ENCODE measurements around the gene TUBA4B. TPM values are rescaled to one million over a fixed set of nuclear protein-coding genes. Genes with fewer than 3 reads are reported as not detected.
"Not testable (repeated sequence)": the region's sequence is repeated elsewhere in the genome, so short reads cannot be mapped to it uniquely, and the experiment has no call there.

The TUBA4B gene
- total and polyA plus RNA-seq, 12 donors = not detected

DNA sequence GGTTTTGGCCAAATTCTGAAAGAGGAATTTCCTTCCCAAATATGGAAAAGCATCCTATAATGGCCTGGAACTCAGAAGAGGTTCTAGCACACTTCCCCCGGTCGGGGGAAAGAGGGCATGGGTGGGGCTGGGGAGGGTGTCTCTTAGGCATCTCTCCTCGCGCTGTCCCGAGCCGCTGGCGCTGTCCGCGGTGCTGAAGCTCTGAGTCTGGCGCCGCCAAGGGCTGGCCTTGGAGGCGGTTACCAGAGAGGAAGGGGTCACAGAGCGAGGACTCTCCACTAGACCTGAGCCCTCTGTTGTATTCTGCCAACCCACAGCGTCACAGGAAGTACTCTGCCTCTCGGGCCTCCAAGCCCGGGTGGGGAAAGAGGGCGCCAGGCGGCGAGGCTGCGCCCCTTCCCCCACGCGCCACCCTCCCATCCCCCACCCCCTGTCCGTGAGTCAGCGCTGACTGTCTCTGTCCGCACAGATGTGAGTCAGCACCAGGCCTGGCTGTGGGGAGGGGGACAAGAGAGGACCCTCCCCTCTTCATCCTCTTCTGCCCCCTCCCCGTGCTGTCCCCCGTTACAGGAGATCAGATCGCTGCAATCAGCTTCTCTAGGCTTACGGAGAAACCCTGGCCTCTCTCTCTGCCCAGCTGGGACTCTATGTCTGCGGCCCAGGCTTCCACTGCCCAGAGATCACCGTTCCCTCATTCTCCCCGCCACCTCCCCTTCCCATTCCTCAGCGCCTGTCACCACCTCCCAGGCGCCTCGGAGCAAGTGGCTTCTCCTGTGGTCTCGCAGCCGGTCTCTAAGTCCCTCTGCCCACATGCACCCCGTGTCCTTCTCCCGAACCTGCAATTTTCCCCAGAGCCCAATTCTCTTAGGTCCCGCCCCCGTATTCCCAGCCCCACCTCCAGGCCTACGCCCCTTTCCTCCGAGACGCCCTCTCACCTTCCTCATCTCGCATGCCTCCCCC is 55.4 kb downstream of the TUBA4B start:
- ATAC-seq = peak; percentile 70 to 85 (median 81)
- WGBS, 2 donors = 2 to 3% methylated on average over 43 to 45 of the region's 45 CpGs
- no peaks in the 10 kb centered on the region for H3K9me3 ChIP-seq
- peaks cover 5 to 77% (median 67%) of the 10 kb centered on the region in 7 donors for H3K27me3 ChIP-seq
- peaks cover 0 to 5% (median 0%) of the 10 kb centered on the region in 9 donors for H3K4me1 ChIP-seq
- no peaks in the 10 kb centered on the region for H3K36me3 ChIP-seq
- TF ChIP-seq, protein P1, sequence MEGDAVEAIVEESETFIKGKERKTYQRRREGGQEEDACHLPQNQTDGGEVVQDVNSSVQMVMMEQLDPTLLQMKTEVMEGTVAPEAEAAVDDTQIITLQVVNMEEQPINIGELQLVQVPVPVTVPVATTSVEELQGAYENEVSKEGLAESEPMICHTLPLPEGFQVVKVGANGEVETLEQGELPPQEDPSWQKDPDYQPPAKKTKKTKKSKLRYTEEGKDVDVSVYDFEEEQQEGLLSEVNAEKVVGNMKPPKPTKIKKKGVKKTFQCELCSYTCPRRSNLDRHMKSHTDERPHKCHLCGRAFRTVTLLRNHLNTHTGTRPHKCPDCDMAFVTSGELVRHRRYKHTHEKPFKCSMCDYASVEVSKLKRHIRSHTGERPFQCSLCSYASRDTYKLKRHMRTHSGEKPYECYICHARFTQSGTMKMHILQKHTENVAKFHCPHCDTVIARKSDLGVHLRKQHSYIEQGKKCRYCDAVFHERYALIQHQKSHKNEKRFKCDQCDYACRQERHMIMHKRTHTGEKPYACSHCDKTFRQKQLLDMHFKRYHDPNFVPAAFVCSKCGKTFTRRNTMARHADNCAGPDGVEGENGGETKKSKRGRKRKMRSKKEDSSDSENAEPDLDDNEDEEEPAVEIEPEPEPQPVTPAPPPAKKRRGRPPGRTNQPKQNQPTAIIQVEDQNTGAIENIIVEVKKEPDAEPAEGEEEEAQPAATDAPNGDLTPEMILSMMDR (IDR thresholded peaks at IDR 0.05) = no peak
- H3K4me3 ChIP-seq = peak overlapping the region in 2 of 10 donors; percentile 19 to 23
- no peak overlapping the region for H3K27ac ChIP-seq
- peak; percentile 57 to 72 for DNase-seq
- intact Hi-C loops (cut with DNase I) = loop anchor here in 1 of 10 donors (10.0 kb wide), 1 partner anchor 254 kb away; no protein-coding TSS in a partner anchor

DNA sequence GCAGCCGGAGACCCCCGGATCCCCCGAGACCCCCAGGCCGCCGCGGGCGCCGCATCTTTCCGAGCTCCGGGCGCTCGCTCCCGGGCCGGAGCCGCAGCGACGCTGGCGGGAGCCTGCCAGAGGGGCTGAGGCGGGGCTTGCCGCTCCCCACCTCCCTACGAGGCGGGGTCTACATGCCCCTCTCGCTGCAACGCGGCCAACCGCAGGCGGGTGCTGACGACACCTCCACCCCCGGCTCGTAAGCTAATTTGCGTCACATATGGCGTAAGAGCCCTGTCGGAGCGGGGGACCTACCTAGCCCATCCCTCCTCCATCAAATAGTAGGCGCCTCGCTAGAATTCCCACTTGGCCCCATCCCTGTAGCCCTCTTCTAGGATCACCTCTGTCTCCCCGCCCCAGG is 56.2 kb downstream of the TUBA4B start, which contains the start of gene PTPRN:
PTPRN (minus strand) TSS at position 124 of the 400 bp plus-strand sequence; CDS start at position 55, 69 bp downstream.
- Histone ChIP-seq H3K9me3 (no peaks in the 10 kb centered on the region), H3K27ac (no peak within 1 kb of the TSS), H3K27me3 (peaks cover 5 to 73% (median 63%) of the 10 kb centered on the region in 7 donors), H3K36me3 (no peaks in the 10 kb centered on the region), H3K4me3 (peak within 1 kb of the TSS in 2 of 10 donors; percentile 19 to 23), H3K4me1 (peaks cover 0 to 5% (median 0%) of the 10 kb centered on the region in 9 donors)
- TF ChIP-seq, protein P1 (IDR thresholded peaks at IDR 0.05) = no peak
- intact Hi-C loops (cut with DNase I) = loop anchor here in 1 of 10 donors (10.0 kb wide), 1 partner anchor 254 kb away; no protein-coding TSS in a partner anchor
- WGBS, 2 donors = 2 to 5% methylated on average over 25 to 37 of the region's 37 CpGs
- DNase-seq (no peak), ATAC-seq (no peak)

DNA sequence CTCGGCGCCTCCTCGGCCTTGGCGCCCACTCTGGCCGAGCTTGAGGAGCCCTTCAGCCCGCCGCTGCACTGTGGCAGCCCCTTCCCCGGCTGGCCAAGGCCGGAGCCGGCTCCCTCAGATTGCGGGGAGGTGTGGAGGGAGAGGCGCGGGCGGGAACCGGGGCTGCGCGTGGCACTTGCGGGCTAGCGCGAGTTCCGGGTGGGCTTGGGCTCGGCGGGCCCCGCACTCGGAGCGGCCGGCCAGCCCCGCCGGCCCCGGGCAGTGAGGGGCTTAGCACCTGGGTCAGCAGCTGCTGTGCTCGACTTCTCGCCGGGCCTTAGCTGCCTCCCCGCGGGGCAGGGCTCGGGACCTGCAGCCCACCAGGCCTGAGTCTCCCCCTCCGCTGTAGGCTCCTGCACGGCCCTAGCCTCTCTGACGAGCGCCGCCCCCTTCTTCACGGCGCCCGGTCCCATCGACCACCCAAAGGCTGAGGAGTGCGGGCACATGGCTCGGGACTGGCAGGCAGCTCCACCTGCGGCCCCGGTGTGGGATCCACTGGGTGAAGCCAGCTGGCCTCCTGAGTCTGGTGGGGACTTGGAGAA is 59.7 kb downstream of the TUBA4B start:
- 88 to 93% methylated on average over 47 to 49 of the region's 49 CpGs for WGBS, 2 donors
- ATAC-seq; DNase-seq; H3K4me1 ChIP-seq; H3K27ac ChIP-seq; H3K9me3 ChIP-seq; intact Hi-C loops (cut with DNase I); H3K4me3 ChIP-seq; H3K36me3 ChIP-seq: not testable (repeated sequence)
- H3K27me3 ChIP-seq = peaks cover 5 to 50% (median 42%) of the 10 kb centered on the region in 7 donors

DNA sequence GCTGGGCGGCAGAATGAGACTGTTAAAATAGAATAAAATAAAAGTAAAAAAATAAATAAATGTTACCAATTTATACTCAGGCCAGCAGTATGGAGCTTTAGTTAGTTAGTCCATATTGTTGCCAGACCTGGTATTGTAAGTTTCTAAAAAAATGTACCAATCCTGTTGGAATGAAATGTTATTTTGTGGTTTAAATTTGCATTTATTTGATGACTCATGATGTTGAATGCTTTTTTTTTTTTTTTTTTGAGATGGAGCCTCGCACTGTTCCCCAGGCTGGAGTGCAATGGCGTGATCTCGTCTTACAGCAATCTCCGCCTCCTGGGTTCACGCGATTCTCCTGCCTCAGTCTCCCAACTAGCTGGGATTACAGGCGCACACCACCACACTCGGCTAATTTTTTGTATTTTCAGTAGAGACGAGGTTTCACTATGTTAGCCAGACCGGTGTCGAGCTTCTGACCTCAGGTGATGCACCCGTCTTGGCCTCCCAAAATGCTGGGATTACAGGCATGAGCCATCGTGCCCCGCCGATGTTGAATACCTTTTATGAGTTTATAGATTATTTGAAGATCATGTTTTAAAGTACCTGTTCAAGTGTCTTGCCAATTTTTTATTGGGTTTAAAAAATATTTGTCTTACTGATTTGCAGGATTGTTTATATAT is 61.9 kb downstream of the TUBA4B start:
- intact Hi-C loops (cut with DNase I) = no loop called here
- Histone ChIP-seq H3K4me1 (no peaks in the 10 kb centered on the region), H3K4me3 (no peak overlapping the region), H3K27ac (no peak overlapping the region), H3K36me3 (no peaks in the 10 kb centered on the region), H3K9me3 (no peaks in the 10 kb centered on the region), H3K27me3 (peaks cover 0 to 41% (median 28%) of the 10 kb centered on the region in 7 donors)
- ATAC-seq (no peak), DNase-seq (no peak)
- 92% methylated on average over 16 of the region's 16 CpGs for WGBS, 2 donors
- TF ChIP-seq, protein P1 (IDR thresholded peaks at IDR 0.05) = no peak

Small RNAs within 50 kb of the gene (microRNA-seq; reads per million reads assigned to microRNA genes)
- 0 reads per million in 2 donors for gene MIR153-1

Other genes starting within 250 kb of the TUBA4B start
- not detected for gene CFAP65, start 211.7 kb upstream of the TUBA4B start, total RNA-seq
- not detected for gene CFAP65, start 211.7 kb upstream of the TUBA4B start, polyA plus RNA-seq
- gene IHH, start 192.3 kb upstream of the TUBA4B start, total RNA-seq = under 1 TPM in 1 of 10 donors, not detected in 9; 0.16 TPM
- gene IHH, start 192.3 kb upstream of the TUBA4B start, polyA plus RNA-seq = under 1 TPM in 1 of 2 donors, not detected in 1; 0.03 TPM
- 10 to 100 TPM in 1 of 10 donors, 1 to 10 TPM in 9; 4.7 to 12.0 (median 7.1) TPM for gene NHEJ1, start 92.4 kb upstream of the TUBA4B start, total RNA-seq
- 1 to 10 TPM; 3.8 to 9.6 TPM for gene NHEJ1, start 92.4 kb upstream of the TUBA4B start, polyA plus RNA-seq
- gene SLC23A3, start 83.2 kb upstream of the TUBA4B start, total RNA-seq = 1 to 10 TPM in 2 of 10 donors, under 1 TPM in 8; 0.30 to 2.1 (median 0.47) TPM
- 1 to 10 TPM in 1 of 2 donors, under 1 TPM in 1; 0.28 to 1.8 TPM for gene SLC23A3, start 83.2 kb upstream of the TUBA4B start, polyA plus RNA-seq
- 10 to 100 TPM; 52.5 to 80.6 (median 63.6) TPM for gene CNPPD1, start 76.3 kb upstream of the TUBA4B start, total RNA-seq
- gene CNPPD1, start 76.3 kb upstream of the TUBA4B start, polyA plus RNA-seq = 10 to 100 TPM; 35.5 to 84.7 TPM
- 10 to 100 TPM; 24.1 to 47.3 (median 30.6) TPM for gene RETREG2, start 75.0 kb upstream of the TUBA4B start, total RNA-seq
- gene RETREG2, start 75.0 kb upstream of the TUBA4B start, polyA plus RNA-seq = 10 to 100 TPM; 11.3 to 39.0 TPM
- 10 to 100 TPM; 11.5 to 19.2 (median 16.4) TPM for gene ZFAND2B, start 46.5 kb upstream of the TUBA4B start, total RNA-seq
- 10 to 100 TPM; 22.1 to 40.8 TPM for gene ZFAND2B, start 46.5 kb upstream of the TUBA4B start, polyA plus RNA-seq
- 10 to 100 TPM in 9 of 10 donors, 1 to 10 TPM in 1; 9.8 to 31.0 (median 14.8) TPM for gene ABCB6, start 34.3 kb upstream of the TUBA4B start, total RNA-seq
- 10 to 100 TPM; 31.0 to 34.0 TPM for gene ABCB6, start 34.3 kb upstream of the TUBA4B start, polyA plus RNA-seq
- gene ATG9A, start 23.6 kb upstream of the TUBA4B start, total RNA-seq = 100 to 1,000 TPM in 1 of 10 donors, 10 to 100 TPM in 9; 64.5 to 103 (median 76.4) TPM
- gene ATG9A, start 23.6 kb upstream of the TUBA4B start, polyA plus RNA-seq = 10 to 100 TPM; 14.1 to 79.4 TPM
- gene ANKZF1, start 23.4 kb upstream of the TUBA4B start, total RNA-seq = 10 to 100 TPM; 16.4 to 36.8 (median 25.5) TPM
- 10 to 100 TPM; 12.7 to 44.7 TPM for gene ANKZF1, start 23.4 kb upstream of the TUBA4B start, polyA plus RNA-seq
- 1 to 10 TPM; 1.6 to 5.2 (median 2.6) TPM for gene GLB1L, start 7.8 kb upstream of the TUBA4B start, total RNA-seq
- gene GLB1L, start 7.8 kb upstream of the TUBA4B start, polyA plus RNA-seq = 1 to 10 TPM; 1.5 to 2.1 TPM
- 10 to 100 TPM; 14.6 to 23.1 (median 19.7) TPM for gene STK16, start 7.8 kb upstream of the TUBA4B start, total RNA-seq
- 10 to 100 TPM; 12.9 to 26.7 TPM for gene STK16, start 7.8 kb upstream of the TUBA4B start, polyA plus RNA-seq
- 100 to 1,000 TPM in 7 of 10 donors, 10 to 100 TPM in 3; 76.0 to 245 (median 145) TPM for gene TUBA4A, start 675 bp downstream of the TUBA4B start, total RNA-seq
- gene TUBA4A, start 675 bp downstream of the TUBA4B start, polyA plus RNA-seq = 100 to 1,000 TPM in 1 of 2 donors, 10 to 100 TPM in 1; 61.0 to 341 TPM
- gene DNAJB2, start 26.1 kb downstream of the TUBA4B start, total RNA-seq = 10 to 100 TPM; 55.6 to 87.6 (median 83.1) TPM
- 100 to 1,000 TPM in 1 of 2 donors, 10 to 100 TPM in 1; 76.9 to 148 TPM for gene DNAJB2, start 26.1 kb downstream of the TUBA4B start, polyA plus RNA-seq
- under 1 TPM in 6 of 10 donors, not detected in 4; 0.26 to 0.51 (median 0.31) TPM for gene PTPRN, start 56.2 kb downstream of the TUBA4B start, total RNA-seq
- gene PTPRN, start 56.2 kb downstream of the TUBA4B start, polyA plus RNA-seq = under 1 TPM in 1 of 2 donors, not detected in 1; 0.09 TPM
- gene RESP18, start 79.5 kb downstream of the TUBA4B start, total RNA-seq = not detected
- gene RESP18, start 79.5 kb downstream of the TUBA4B start, polyA plus RNA-seq = not detected
- gene DNPEP, start 134.7 kb downstream of the TUBA4B start, total RNA-seq = 100 to 1,000 TPM in 1 of 10 donors, 10 to 100 TPM in 9; 56.1 to 110 (median 74.0) TPM
- gene DNPEP, start 134.7 kb downstream of the TUBA4B start, polyA plus RNA-seq = 10 to 100 TPM; 56.3 to 68.5 TPM
- over 10,000 TPM; 12,560 to 18,019 (median 15,816) TPM for gene DES, start 165.1 kb downstream of the TUBA4B start, total RNA-seq
- gene DES, start 165.1 kb downstream of the TUBA4B start, polyA plus RNA-seq = over 10,000 TPM; 13,697 to 18,010 TPM
- gene SPEG, start 181.6 kb downstream of the TUBA4B start, total RNA-seq = 100 to 1,000 TPM in 9 of 10 donors, 10 to 100 TPM in 1; 97.2 to 151 (median 120) TPM
- gene SPEG, start 181.6 kb downstream of the TUBA4B start, polyA plus RNA-seq = 100 to 1,000 TPM in 1 of 2 donors, 10 to 100 TPM in 1; 62.9 to 130 TPM
- gene GMPPA, start 245.6 kb downstream of the TUBA4B start, total RNA-seq = 10 to 100 TPM; 15.8 to 29.4 (median 21.0) TPM
- gene GMPPA, start 245.6 kb downstream of the TUBA4B start, polyA plus RNA-seq = 10 to 100 TPM; 28.2 to 48.6 TPM

All from heart right ventricle (tissue), 16 donors.